ENCODE measurements around the gene UNC119B. TPM values are rescaled to one million over a fixed set of nuclear protein-coding genes. Genes with fewer than 3 reads are reported as not detected.

UNC119B gene
- total RNA-seq, 1 experiment from 2014 or later: 33.8 TPM

DNA sequence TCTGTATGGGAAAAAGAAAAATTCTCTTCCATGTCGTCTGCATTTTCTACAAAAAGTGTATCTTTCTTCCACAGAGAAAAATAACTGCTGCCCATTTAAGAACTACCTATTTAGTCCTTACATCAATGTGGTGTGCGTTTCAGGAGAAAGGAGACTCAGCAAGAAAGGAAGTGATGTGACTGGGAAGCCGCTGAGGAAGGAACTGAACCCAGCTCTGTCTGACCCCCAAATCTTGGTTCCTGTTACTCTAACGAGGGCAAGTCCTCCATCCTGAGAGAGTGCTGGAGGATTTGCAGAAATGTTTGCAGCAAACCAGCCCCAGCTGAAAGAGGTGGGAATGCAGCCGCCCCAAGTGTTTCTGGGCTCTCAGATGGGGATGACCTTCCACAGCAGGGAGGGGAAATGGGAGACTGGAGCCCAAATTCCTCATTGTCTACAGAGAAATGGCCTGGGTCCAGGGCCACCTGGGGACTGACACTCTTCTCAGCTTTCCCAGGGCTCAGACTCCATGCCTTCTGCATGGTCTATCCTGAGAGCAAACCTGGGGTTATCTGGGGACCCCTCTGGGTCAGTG lies 30.0 kb upstream of the UNC119B start:
- ChIA-PET CTCF (no interaction called here), RAD21 (ENCODE audit: low non-redundant PET in 1 of 2, low total read pairs in 2 of 2, uncharacterized antibody in 2 of 2, unreplicated experiment in 2 of 2) (no interaction called here), POLR2A (no interaction called here)
- Histone ChIP-seq H3K4me3 (replicated peaks in 1 of 2; ENCODE audit: low read depth in 1 of 2, low read length in 2 of 2) (no peak overlapping the region), H3K79me2 (ENCODE audit: insufficient read depth, low read length) (no peaks in the 10 kb centered on the region), H3K9me3 (ENCODE audit: control insufficient read depth in 1 of 2, insufficient read depth in 1 of 2, low read depth in 1 of 2, low read length in 2 of 2) (no peaks in the 10 kb centered on the region), H3K27me3 (ENCODE audit: insufficient read depth, low read length) (no peaks in the 10 kb centered on the region), H3K36me3 (ENCODE audit: control insufficient read depth in 1 of 2, insufficient read depth in 2 of 2, low read length in 2 of 2) (no peaks in the 10 kb centered on the region), H3K9me2 (ENCODE audit: insufficient read depth) (no peaks in the 10 kb centered on the region), H3K27ac (ENCODE audit: low read depth, low read length) (no peak overlapping the region), H3K9ac (ENCODE audit: low read length) (no peak overlapping the region), H3K4me1 (ENCODE audit: control insufficient read depth in 1 of 2, insufficient read depth in 2 of 2, low read length in 2 of 2) (peaks cover 0 to 22% of the 10 kb centered on the region in 2 experiments; a peak in 3 of 4 replicates), H2AFZ (ENCODE audit: low read depth, low read length, poor library complexity, severe bottlenecking) (no peak overlapping the region), H3K4me2 (ENCODE audit: low read length) (no peak overlapping the region), H4K20me1 (ENCODE audit: insufficient read depth) (no peaks in the 10 kb centered on the region)
- TF ChIP-seq REST (IDR thresholded peaks at IDR 0.05; ENCODE audit: low read depth): no peak
- no peak for TF ChIP-seq JUND (IDR thresholded peaks at IDR 0.05)
- TF ChIP-seq ATF3 (IDR thresholded peaks at IDR 0.05): no peak
- TF ChIP-seq EZH2phosphoT487 (IDR thresholded peaks at IDR 0.05; ENCODE audit: borderline replicate concordance): no peak
- TF ChIP-seq SP1 (IDR thresholded peaks at IDR 0.05; ENCODE audit: low read depth): no peak
- no peak for TF ChIP-seq FOSL1 (IDR thresholded peaks at IDR 0.05; ENCODE audit: low read depth)
- no peak for TF ChIP-seq EGR1 (IDR thresholded peaks at IDR 0.05; ENCODE audit: low read depth)
- ATAC-seq (no peak), DNase-seq (ENCODE audit: low read depth, low spot score) (no peak)
- BruUV-seq (replicated peaks): no TSS peak
- intact Hi-C loops (cut with micrococcal nuclease): no loop called here

Measured in HCT116 (cell line).